EL (cell line): Measurements from ENCODE around the gene NUBPL.
A peak's percentile ranks its signal among the peaks of the same experiment; 100 is the strongest.
"Not testable (repeated sequence)": the region's sequence is repeated elsewhere in the genome, so short reads cannot be mapped to it uniquely, and the experiment has no call there.

ENCODE experiments used
- DNase-seq: peaks from one replicate; pipeline ENCODE4 v3.0.0-alpha.2; 2016

NUBPL gene

GRCh38 chr14:31884776-31885379, 323.7 kb downstream of the NUBPL start:
- DNase-seq: peak; percentile 53

- no peak for DNase-seq
Observed at GRCh38 chr14:31886156-31886835, 325.1 kb downstream of the NUBPL start.

- DNase-seq: no peak
Observed at GRCh38 chr14:31887929-31888580, 326.9 kb downstream of the NUBPL start.

- no peak for DNase-seq
Observed at GRCh38 chr14:31889297-31889696, 328.1 kb downstream of the NUBPL start.

- DNase-seq: not testable (repeated sequence)
Observed at GRCh38 chr14:31890202-31890601, 329.0 kb downstream of the NUBPL start.

- DNase-seq: peak; percentile 26
Observed at GRCh38 chr14:31893221-31893757, 332.1 kb downstream of the NUBPL start.

- DNase-seq: no peak
Observed at GRCh38 chr14:31894351-31894750, 333.1 kb downstream of the NUBPL start.

- DNase-seq: peak; percentile 65
Observed at GRCh38 chr14:31895206-31895605, 334.0 kb downstream of the NUBPL start.

GRCh38 chr14:31895646-31896045, 334.4 kb downstream of the NUBPL start:
- no peak for DNase-seq

GRCh38 chr14:31897581-31898186, 336.5 kb downstream of the NUBPL start:
- DNase-seq: no peak

- no peak for DNase-seq
Observed at GRCh38 chr14:31898838-31899528, 337.8 kb downstream of the NUBPL start.

GRCh38 chr14:31902002-31902401, 340.8 kb downstream of the NUBPL start:
- DNase-seq: no peak

- DNase-seq: no peak
Observed at GRCh38 chr14:31902945-31903646, 341.9 kb downstream of the NUBPL start.

GRCh38 chr14:31909977-31910376, 348.8 kb downstream of the NUBPL start:
- no peak for DNase-seq
